Neuronal stem cell (in vitro differentiated cells): ENCODE results near the gene CEP70.

Experiments
- DNase-seq: peaks from one replicate; pipeline ENCODE4 v3.0.0-alpha.2; 2013; ENCODE audit warnings: low spot score
- H2AFZ ChIP-seq: one replicate; pipeline ENCODE4 v1.6.1; 2013; ENCODE audit warnings: mild to moderate bottlenecking, low read length, inconsistent platforms
- H2AK5ac ChIP-seq: 2 replicates; pipeline ENCODE4 v1.6.1; 2013; ENCODE audit warnings: low read depth, mild to moderate bottlenecking, inconsistent platforms, low read length, moderate library complexity, mixed read lengths
- H2BK120ac ChIP-seq: 2 replicates; pipeline ENCODE4 v1.6.1; 2013; ENCODE audit warnings: low read depth, mild to moderate bottlenecking, inconsistent platforms, low read length, moderate library complexity, mixed read lengths
- H2BK12ac ChIP-seq: one replicate; pipeline ENCODE4 v1.6.1; 2013; ENCODE audit warnings: low read length, inconsistent platforms
- H2BK15ac ChIP-seq: 2 replicates; pipeline ENCODE4 v1.6.1; 2013; ENCODE audit warnings: mild to moderate bottlenecking, low read length, inconsistent platforms, mixed read lengths
- H2BK5ac ChIP-seq: one replicate; pipeline ENCODE4 v1.6.1; 2013; ENCODE audit warnings: inconsistent platforms, mild to moderate bottlenecking, low read length, moderate library complexity
- H3K14ac ChIP-seq: one replicate; pipeline ENCODE4 v1.6.1; 2013; ENCODE audit warnings: low read length, inconsistent platforms
- H3K18ac ChIP-seq: 2 replicates; pipeline ENCODE4 v1.6.1; 2013; ENCODE audit warnings: low read length, inconsistent platforms
- H3K23ac ChIP-seq: 2 replicates; pipeline ENCODE4 v1.6.1; 2013; ENCODE audit warnings: low read depth, mild to moderate bottlenecking, mixed read lengths, low read length, inconsistent platforms; ENCODE audit not compliant: poor library complexity
- H3K27ac ChIP-seq: replicated peaks from 3 replicates; pipeline ENCODE4 v1.5.1; 2013; ENCODE audit warnings: low read length, inconsistent platforms
- H3K27me3 ChIP-seq, 3 experiments: 2 replicates each; pipeline ENCODE4 v1.6.1; 2013; ENCODE audit warnings: low read length in 3 of 3, mild to moderate bottlenecking in 2 of 3, inconsistent platforms in 1 of 3, low read depth in 1 of 3, mixed read lengths in 1 of 3, moderate library complexity in 1 of 3; ENCODE audit not compliant: control insufficient read depth in 3 of 3, insufficient read depth in 3 of 3
- H3K36me3 ChIP-seq, 2 donors: replicated peaks in 1 of 2; 2 replicates each; pipeline ENCODE4 v1.6.1; 2013; ENCODE audit warnings: low read length in 2 of 2; ENCODE audit not compliant: control insufficient read depth in 2 of 2, insufficient read depth in 2 of 2
- H3K4ac ChIP-seq: 2 replicates; pipeline ENCODE4 v1.6.1; 2013; ENCODE audit warnings: inconsistent platforms, mild to moderate bottlenecking, low read length, moderate library complexity
- H3K4me1 ChIP-seq, 2 donors: 1 replicate in 1 of 2; 2 replicates in 1 of 2; pipeline ENCODE4 v1.6.1; 2013; ENCODE audit warnings: low read length in 2 of 2, low read depth in 1 of 2; ENCODE audit not compliant: control insufficient read depth in 2 of 2, insufficient read depth in 1 of 2
- H3K4me2 ChIP-seq: one replicate; pipeline ENCODE4 v1.6.1; 2013; ENCODE audit warnings: mild to moderate bottlenecking, low read length, inconsistent platforms; ENCODE audit not compliant: insufficient read depth, poor library complexity, severe bottlenecking
- H3K4me3 ChIP-seq, 2 donors: 2 replicates each; pipeline ENCODE4 v1.5.1; 2013; ENCODE audit warnings: low read length in 2 of 2, mild to moderate bottlenecking in 2 of 2, inconsistent platforms in 1 of 2, moderate library complexity in 1 of 2
- H3K79me1 ChIP-seq: one replicate; pipeline ENCODE4 v1.6.1; 2013; ENCODE audit warnings: low read depth, mild to moderate bottlenecking, inconsistent platforms, low read length, moderate library complexity
- H3K9ac ChIP-seq: one replicate; pipeline ENCODE4 v1.6.1; 2013; ENCODE audit warnings: mild to moderate bottlenecking, low read depth, low read length, inconsistent platforms; ENCODE audit not compliant: poor library complexity
- H3K9me3 ChIP-seq, 2 donors: replicated peaks in 1 of 2; 2 replicates each; pipeline versions ENCODE3 to v1.6.1; 2013; ENCODE audit warnings: low read length in 2 of 2, mild to moderate bottlenecking in 2 of 2, inconsistent platforms in 1 of 2, low read depth in 1 of 2, mixed read lengths in 1 of 2, moderate library complexity in 1 of 2; ENCODE audit not compliant: control insufficient read depth in 2 of 2, insufficient read depth in 1 of 2
- H4K8ac ChIP-seq: one replicate; pipeline ENCODE4 v1.6.1; 2013; ENCODE audit warnings: low read depth, mild to moderate bottlenecking, inconsistent platforms, low read length, moderate library complexity
- H4K91ac ChIP-seq: one replicate; pipeline ENCODE4 v1.6.1; 2013; ENCODE audit warnings: low read length, low read depth, mild to moderate bottlenecking, inconsistent platforms; ENCODE audit not compliant: poor library complexity
- WGBS, 2 donors: extraction: QIAGEN DNeasy Blood & Tissue Kit; methylation state at CpG; one replicate each; pipeline ENCODE4 v1.1.7; 2013; ENCODE audit warnings: missing lambda C conversion rate in 2 of 2, mixed read lengths in 1 of 2; ENCODE audit not compliant: insufficient read length in 2 of 2, insufficient replicate concordance in 1 of 2; ENCODE audit errors: extremely low coverage in 2 of 2; 5-methylcytosine and 5-hydroxymethylcytosine counted together

CEP70 gene

DNA sequence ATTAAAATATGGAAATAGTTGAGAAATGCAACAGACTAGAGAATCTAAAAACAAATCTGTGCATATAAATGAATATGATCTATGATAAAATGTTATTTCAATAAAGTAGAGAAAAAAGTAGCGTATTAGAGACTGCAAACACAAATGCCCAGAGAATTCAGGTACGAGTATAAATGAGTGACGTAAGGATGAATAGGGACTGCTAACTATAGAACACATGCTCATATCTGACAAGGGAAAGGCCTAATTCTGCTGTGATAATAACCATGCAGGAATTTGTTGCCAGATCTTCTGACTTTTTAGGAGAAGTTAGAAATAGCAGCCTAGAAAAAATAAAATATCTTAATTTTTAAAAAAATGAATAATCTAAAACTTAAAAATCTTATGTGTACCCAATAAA is 86.5 kb downstream of the CEP70 start:
- H3K79me1 ChIP-seq, result no peaks in the 10 kb centered on the region
- DNase-seq, result no peak
- H2AK5ac ChIP-seq, result no peak overlapping the region
- no peak overlapping the region for H2AFZ ChIP-seq
- no peak overlapping the region for H3K4me3 ChIP-seq
- H3K4me1 ChIP-seq, result no peaks in the 10 kb centered on the region
- no peak overlapping the region for H3K4ac ChIP-seq
- H3K36me3 ChIP-seq, result no peaks in the 10 kb centered on the region
- no peak overlapping the region for H3K23ac ChIP-seq
- no peaks in the 10 kb centered on the region for H3K9me3 ChIP-seq
- no peak overlapping the region for H2BK15ac ChIP-seq
- no peak overlapping the region for H2BK12ac ChIP-seq
- no peak overlapping the region for H3K9ac ChIP-seq
- H4K8ac ChIP-seq, result no peak overlapping the region
- WGBS, 2 donors, result no CpG with 5 or more reads among the region's 3 CpGs
- H2BK120ac ChIP-seq, result no peak overlapping the region
- H3K27ac ChIP-seq, result no peak overlapping the region
- H2BK5ac ChIP-seq, result no peak overlapping the region
- no peak overlapping the region for H4K91ac ChIP-seq
- H3K18ac ChIP-seq, result no peak overlapping the region
- H3K27me3 ChIP-seq, result no peaks in the 10 kb centered on the region
- no peak overlapping the region for H3K4me2 ChIP-seq
- H3K14ac ChIP-seq, result no peak overlapping the region

DNA sequence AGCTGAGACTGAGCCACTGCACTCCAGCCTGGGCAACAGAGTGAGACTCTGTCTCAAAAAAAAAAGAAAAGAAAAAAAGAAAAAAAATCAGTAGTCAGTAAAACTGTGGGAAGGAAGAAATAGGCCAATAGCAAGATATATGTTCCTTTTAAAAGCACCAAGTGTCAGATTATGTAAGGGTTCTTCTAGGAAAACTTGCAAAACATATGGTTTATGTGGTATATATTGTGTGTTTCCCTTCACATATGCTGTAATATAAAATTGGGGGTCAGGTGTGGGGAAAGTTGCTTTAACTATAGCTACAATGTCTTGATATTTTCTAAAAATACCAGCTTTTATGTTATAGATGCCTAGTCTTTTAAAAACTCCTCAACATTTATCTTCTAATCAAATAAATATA is 95.1 kb downstream of the CEP70 start:
- Histone ChIP-seq H3K23ac (no peak overlapping the region), H3K4ac (no peak overlapping the region), H3K4me3 (no peak overlapping the region), H4K91ac (no peak overlapping the region), H3K9me3 (no peaks in the 10 kb centered on the region), H4K8ac (no peak overlapping the region), H3K4me2 (no peak overlapping the region), H3K27ac (no peak overlapping the region), H2BK12ac (no peak overlapping the region), H3K9ac (no peak overlapping the region), H2AFZ (no peak overlapping the region), H3K27me3 (no peaks in the 10 kb centered on the region), H2AK5ac (no peak overlapping the region), H2BK15ac (no peak overlapping the region), H2BK5ac (no peak overlapping the region), H2BK120ac (no peak overlapping the region), H3K4me1 (no peaks in the 10 kb centered on the region), H3K14ac (no peak overlapping the region), H3K18ac (no peak overlapping the region), H3K79me1 (no peaks in the 10 kb centered on the region), H3K36me3 (peaks cover 0 to 22% of the 10 kb centered on the region in 2 donors)
- no peak for DNase-seq

DNA sequence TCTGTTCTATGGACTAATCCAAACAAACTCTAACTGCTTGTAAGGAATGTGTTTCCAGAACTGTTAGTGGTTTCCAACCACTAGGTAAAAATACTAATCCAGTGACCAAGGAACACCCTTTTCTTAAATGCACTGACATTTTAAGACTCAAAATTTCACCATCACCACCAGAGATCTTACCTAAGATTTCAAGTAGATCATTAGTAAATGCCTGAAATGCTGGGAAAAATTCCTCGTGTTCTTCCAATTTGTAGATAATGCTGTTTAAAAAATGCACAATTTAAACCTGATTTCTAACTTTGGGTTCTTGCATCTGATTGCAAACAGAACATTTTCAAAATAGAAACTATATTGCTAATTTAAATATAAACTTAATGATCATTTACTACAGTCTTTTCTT is 96.2 kb downstream of the CEP70 start:
- no CpG with 5 or more reads among the region's 1 CpG for WGBS, 2 donors
- H3K14ac ChIP-seq, result no peak overlapping the region
- no peak overlapping the region for H4K8ac ChIP-seq
- H3K27me3 ChIP-seq, result no peaks in the 10 kb centered on the region
- no peak overlapping the region for H2BK12ac ChIP-seq
- H2BK5ac ChIP-seq, result no peak overlapping the region
- no peak overlapping the region for H2AK5ac ChIP-seq
- no peak overlapping the region for H2BK120ac ChIP-seq
- no peak overlapping the region for H3K27ac ChIP-seq
- H3K23ac ChIP-seq, result no peak overlapping the region
- H3K79me1 ChIP-seq, result no peaks in the 10 kb centered on the region
- H3K4me1 ChIP-seq, result no peaks in the 10 kb centered on the region
- H2BK15ac ChIP-seq, result no peak overlapping the region
- H3K4ac ChIP-seq, result no peak overlapping the region
- H3K9me3 ChIP-seq, result peaks cover 0 to 2% of the 10 kb centered on the region in 2 donors
- no peak overlapping the region for H3K4me2 ChIP-seq
- H3K18ac ChIP-seq, result no peak overlapping the region
- no peak overlapping the region for H3K4me3 ChIP-seq
- H3K9ac ChIP-seq, result no peak overlapping the region
- no peak overlapping the region for H4K91ac ChIP-seq
- peaks cover 3 to 30% of the 10 kb centered on the region in 2 donors for H3K36me3 ChIP-seq
- no peak overlapping the region for H2AFZ ChIP-seq
- DNase-seq, result no peak

DNA sequence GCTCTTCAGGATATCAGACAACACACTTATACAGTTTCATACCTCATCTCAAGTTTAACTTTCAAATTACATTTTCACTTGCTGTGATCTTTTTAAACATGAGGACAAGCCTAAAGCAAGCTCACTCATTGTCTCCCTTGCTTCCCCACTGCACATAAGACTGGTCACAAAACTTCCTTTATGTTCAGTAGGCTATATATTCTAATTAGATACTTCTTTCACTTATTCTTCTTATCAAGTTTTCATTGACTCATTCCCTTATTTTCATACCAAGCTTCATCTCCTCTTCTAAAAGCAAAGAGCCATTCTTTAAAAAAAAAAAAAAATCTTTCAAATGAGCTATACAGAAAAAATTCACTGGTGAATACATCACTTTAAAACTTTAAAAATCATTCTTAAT is 97.0 kb downstream of the CEP70 start:
- Histone ChIP-seq H3K4me3 (no peak overlapping the region), H3K4me1 (no peaks in the 10 kb centered on the region), H4K91ac (no peak overlapping the region), H2BK15ac (no peak overlapping the region), H2BK5ac (no peak overlapping the region), H3K4me2 (no peak overlapping the region), H3K18ac (no peak overlapping the region), H2AK5ac (no peak overlapping the region), H3K23ac (no peak overlapping the region), H4K8ac (no peak overlapping the region), H3K36me3 (peaks cover 3 to 30% of the 10 kb centered on the region in 2 donors), H3K27me3 (no peaks in the 10 kb centered on the region), H3K4ac (no peak overlapping the region), H3K9ac (no peak overlapping the region), H3K14ac (no peak overlapping the region), H2BK120ac (no peak overlapping the region), H2AFZ (no peak overlapping the region), H2BK12ac (no peak overlapping the region), H3K27ac (no peak overlapping the region), H3K79me1 (no peaks in the 10 kb centered on the region), H3K9me3 (peaks cover 0 to 3% of the 10 kb centered on the region in 2 donors)
- DNase-seq, result no peak
